ENCODE data around the gene TBRG4.

The TBRG4 gene

GRCh38 chr7:45050198-45050597, 61.3 kb downstream of the TBRG4 start:
- DNase-seq, result no peak

Measured in activated T-cell treated with anti-CD3 and anti-CD28 coated beads for 4 hours (primary cell).